OCI-LY3 (cell line): ENCODE results near the gene LIX1.

Experiments
- EZH2phosphoT487 ChIP-seq: fragments of 200-600 bp; shearing (Covaris generic); IDR thresholded peaks from 2 replicates; pipeline ENCODE4 v1.6.1; 2018; ENCODE audit warnings: antibody characterized with exemption, mixed run types, low read depth
- TF ChIP-seq, protein P1 (sequence below): fragments of 200-600, 300-600 bp; sonication (generic); IDR thresholded peaks from 2 replicates; pipeline ENCODE4 v1.5.1; 2014; ENCODE audit warnings: antibody characterized with exemption, low read length, low read depth

DNA sequence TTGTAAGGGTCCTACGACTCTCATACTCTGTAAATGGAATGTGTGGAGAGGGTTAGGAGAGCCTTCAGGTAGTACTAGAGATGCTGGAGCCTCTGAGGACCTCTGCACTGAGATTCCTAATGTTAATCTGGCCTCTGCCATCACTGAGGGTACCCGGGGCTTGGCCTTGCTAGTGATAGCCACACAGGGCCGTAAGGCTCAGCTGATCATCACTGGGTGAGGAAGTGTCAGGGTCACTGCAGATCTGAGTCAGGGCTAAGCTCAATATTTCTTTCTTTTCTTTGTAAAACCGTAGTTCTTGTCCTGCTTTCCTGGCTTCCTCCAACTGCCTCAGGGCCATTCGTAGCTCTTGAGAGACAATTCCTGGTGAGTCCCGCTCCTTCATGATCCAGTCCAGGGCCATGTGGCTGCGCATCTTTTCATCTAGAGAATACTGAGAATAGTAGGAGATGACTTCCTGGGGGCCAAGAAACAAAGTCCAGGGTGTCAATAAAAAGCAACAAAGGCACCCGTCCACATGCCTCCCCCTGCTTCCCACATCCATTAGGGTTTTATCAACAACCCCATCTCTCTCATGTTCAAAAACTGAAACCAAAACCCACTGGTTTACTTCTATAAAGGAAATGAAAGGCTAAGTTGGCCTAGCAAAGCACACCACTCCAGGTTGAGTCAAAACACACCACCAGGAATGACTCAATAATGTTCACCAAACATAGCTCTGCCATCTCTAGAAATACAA, 47.7 kb downstream of the LIX1 start:
- TF ChIP-seq, protein P1, sequence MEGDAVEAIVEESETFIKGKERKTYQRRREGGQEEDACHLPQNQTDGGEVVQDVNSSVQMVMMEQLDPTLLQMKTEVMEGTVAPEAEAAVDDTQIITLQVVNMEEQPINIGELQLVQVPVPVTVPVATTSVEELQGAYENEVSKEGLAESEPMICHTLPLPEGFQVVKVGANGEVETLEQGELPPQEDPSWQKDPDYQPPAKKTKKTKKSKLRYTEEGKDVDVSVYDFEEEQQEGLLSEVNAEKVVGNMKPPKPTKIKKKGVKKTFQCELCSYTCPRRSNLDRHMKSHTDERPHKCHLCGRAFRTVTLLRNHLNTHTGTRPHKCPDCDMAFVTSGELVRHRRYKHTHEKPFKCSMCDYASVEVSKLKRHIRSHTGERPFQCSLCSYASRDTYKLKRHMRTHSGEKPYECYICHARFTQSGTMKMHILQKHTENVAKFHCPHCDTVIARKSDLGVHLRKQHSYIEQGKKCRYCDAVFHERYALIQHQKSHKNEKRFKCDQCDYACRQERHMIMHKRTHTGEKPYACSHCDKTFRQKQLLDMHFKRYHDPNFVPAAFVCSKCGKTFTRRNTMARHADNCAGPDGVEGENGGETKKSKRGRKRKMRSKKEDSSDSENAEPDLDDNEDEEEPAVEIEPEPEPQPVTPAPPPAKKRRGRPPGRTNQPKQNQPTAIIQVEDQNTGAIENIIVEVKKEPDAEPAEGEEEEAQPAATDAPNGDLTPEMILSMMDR: no peak
- TF ChIP-seq EZH2phosphoT487: no peak
